ENCODE results near the gene TRABD2B. TPM values are rescaled to one million over a fixed set of nuclear protein-coding genes. Genes with fewer than 3 reads are reported as not detected.

The TRABD2B gene
- total RNA-seq, 1 experiment from 2014 or later, result not detected

DNA sequence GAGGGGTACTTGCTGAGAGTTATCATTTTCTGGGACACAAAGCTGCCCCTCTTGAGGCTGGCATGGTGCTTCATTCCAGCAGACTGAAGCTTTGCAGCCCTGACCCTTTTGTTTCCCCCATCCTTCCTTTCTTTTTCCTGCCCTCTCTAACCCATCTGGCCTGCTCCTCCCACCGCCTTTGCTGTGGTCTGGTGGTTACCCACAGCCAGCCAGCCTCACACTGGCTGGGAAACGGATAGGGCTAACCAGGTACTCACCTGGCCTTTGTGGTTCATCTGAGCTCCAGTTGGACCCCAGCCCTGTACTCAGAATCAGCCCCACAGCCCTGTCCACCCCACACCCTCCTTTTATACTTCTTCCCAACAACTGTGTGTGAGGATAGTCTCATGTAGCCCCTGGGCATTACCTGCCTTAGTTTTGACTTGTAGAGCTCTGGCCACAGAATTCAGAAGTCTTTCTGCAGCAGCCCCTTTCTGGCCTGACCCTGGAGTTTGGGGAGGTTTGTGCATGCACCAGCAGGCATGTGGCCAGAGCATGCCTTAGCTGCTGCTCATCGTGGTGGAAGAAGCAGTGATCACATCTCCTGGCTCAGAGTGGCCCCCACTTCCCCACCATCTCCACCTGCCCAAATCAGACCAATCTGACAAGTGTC is 138.0 kb downstream of the TRABD2B start:
- TF ChIP-seq, protein P1, sequence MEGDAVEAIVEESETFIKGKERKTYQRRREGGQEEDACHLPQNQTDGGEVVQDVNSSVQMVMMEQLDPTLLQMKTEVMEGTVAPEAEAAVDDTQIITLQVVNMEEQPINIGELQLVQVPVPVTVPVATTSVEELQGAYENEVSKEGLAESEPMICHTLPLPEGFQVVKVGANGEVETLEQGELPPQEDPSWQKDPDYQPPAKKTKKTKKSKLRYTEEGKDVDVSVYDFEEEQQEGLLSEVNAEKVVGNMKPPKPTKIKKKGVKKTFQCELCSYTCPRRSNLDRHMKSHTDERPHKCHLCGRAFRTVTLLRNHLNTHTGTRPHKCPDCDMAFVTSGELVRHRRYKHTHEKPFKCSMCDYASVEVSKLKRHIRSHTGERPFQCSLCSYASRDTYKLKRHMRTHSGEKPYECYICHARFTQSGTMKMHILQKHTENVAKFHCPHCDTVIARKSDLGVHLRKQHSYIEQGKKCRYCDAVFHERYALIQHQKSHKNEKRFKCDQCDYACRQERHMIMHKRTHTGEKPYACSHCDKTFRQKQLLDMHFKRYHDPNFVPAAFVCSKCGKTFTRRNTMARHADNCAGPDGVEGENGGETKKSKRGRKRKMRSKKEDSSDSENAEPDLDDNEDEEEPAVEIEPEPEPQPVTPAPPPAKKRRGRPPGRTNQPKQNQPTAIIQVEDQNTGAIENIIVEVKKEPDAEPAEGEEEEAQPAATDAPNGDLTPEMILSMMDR (conservative IDR thresholded peaks at IDR 0.05; ENCODE audit: low read depth, low read length), result no peak
- no peak for TF ChIP-seq EZH2 (IDR thresholded peaks at IDR 0.05; ENCODE audit: borderline replicate concordance, low read depth, low read length, poor library complexity, severe bottlenecking)
- ChIA-PET POLR2A (ENCODE audit: low non-redundant PET) (no interaction called here), CTCF (no interaction called here)
- no peak for DNase-seq (ENCODE audit: low spot score)
- no peak overlapping the region for H3K27ac ChIP-seq (ENCODE audit: low read depth, low read length, poor library complexity, severe bottlenecking)
- intact Hi-C loops (cut with micrococcal nuclease; ENCODE audit: unreplicated experiment), result no loop called here
- no peak overlapping the region for H3K4me3 ChIP-seq (ENCODE audit: low read depth, low read length, poor library complexity, severe bottlenecking)
- H3K4me1 ChIP-seq (ENCODE audit: insufficient read depth, low read length, poor library complexity, severe bottlenecking), result no peaks in the 10 kb centered on the region
- H3K36me3 ChIP-seq (ENCODE audit: insufficient read depth, low read length, poor library complexity, severe bottlenecking), result no peaks in the 10 kb centered on the region
- BruUV-seq (replicated peaks), result no TSS peak
- H3K9me3 ChIP-seq (ENCODE audit: low read depth, low read length, poor library complexity, severe bottlenecking), result no peaks in the 10 kb centered on the region
- H3K27me3 ChIP-seq (replicated peaks; ENCODE audit: insufficient read depth, low read depth, low read length, poor library complexity), result no peaks in the 10 kb centered on the region

- CTCF ChIA-PET, result no interaction called here
- no peak for DNase-seq (ENCODE audit: low spot score)
- intact Hi-C loops (cut with micrococcal nuclease; ENCODE audit: unreplicated experiment), result no loop called here
- POLR2A ChIA-PET (ENCODE audit: low non-redundant PET), result interaction anchor here (0.7 kb wide), 1 partner anchor 27 kb away, joined by 3 read pairs; no protein-coding TSS in a partner anchor
- H3K9me3 ChIP-seq (ENCODE audit: low read depth, low read length, poor library complexity, severe bottlenecking), result no peaks in the 10 kb centered on the region
- BruUV-seq (replicated peaks), result no TSS peak
- H3K4me1 ChIP-seq (ENCODE audit: insufficient read depth, low read length, poor library complexity, severe bottlenecking), result no peaks in the 10 kb centered on the region
- H3K36me3 ChIP-seq (ENCODE audit: insufficient read depth, low read length, poor library complexity, severe bottlenecking), result no peaks in the 10 kb centered on the region
- H3K27ac ChIP-seq (ENCODE audit: low read depth, low read length, poor library complexity, severe bottlenecking), result no peak overlapping the region
- TF ChIP-seq, protein P1 (conservative IDR thresholded peaks at IDR 0.05; ENCODE audit: low read depth, low read length), result no peak
- no peak for TF ChIP-seq EZH2 (IDR thresholded peaks at IDR 0.05; ENCODE audit: borderline replicate concordance, low read depth, low read length, poor library complexity, severe bottlenecking)
- no peak overlapping the region for H3K4me3 ChIP-seq (ENCODE audit: low read depth, low read length, poor library complexity, severe bottlenecking)
- no peaks in the 10 kb centered on the region for H3K27me3 ChIP-seq (replicated peaks; ENCODE audit: insufficient read depth, low read depth, low read length, poor library complexity)
These were observed 140.2 kb downstream of the TRABD2B start for GRCh38 chr1:47856996-47857395.

GRCh38 chr1:47855230-47855629 is 142.0 kb downstream of the TRABD2B start:
- DNase-seq (ENCODE audit: low spot score), result no peak
- CTCF ChIA-PET, result no interaction called here
- no peaks in the 10 kb centered on the region for H3K4me1 ChIP-seq (ENCODE audit: insufficient read depth, low read length, poor library complexity, severe bottlenecking)
- H3K27me3 ChIP-seq (replicated peaks; ENCODE audit: insufficient read depth, low read depth, low read length, poor library complexity), result no peaks in the 10 kb centered on the region
- POLR2A ChIA-PET (ENCODE audit: low non-redundant PET), result no interaction called here
- TF ChIP-seq EZH2 (IDR thresholded peaks at IDR 0.05; ENCODE audit: borderline replicate concordance, low read depth, low read length, poor library complexity, severe bottlenecking), result no peak
- TF ChIP-seq, protein P1 (conservative IDR thresholded peaks at IDR 0.05; ENCODE audit: low read depth, low read length), result no peak
- H3K36me3 ChIP-seq (ENCODE audit: insufficient read depth, low read length, poor library complexity, severe bottlenecking), result no peaks in the 10 kb centered on the region
- H3K9me3 ChIP-seq (ENCODE audit: low read depth, low read length, poor library complexity, severe bottlenecking), result no peaks in the 10 kb centered on the region
- BruUV-seq (replicated peaks), result no TSS peak
- intact Hi-C loops (cut with micrococcal nuclease; ENCODE audit: unreplicated experiment), result no loop called here
- H3K4me3 ChIP-seq (ENCODE audit: low read depth, low read length, poor library complexity, severe bottlenecking), result no peak overlapping the region
- H3K27ac ChIP-seq (ENCODE audit: low read depth, low read length, poor library complexity, severe bottlenecking), result no peak overlapping the region

Data from A673 (cell line).